Measurements from ENCODE around the gene FTCDNL1.

- no peak for TF ChIP-seq YY1 (IDR thresholded peaks at IDR 0.05; ENCODE audit: insufficient read depth, insufficient read length)
- TF ChIP-seq ZNF274 (IDR thresholded peaks at IDR 0.05; ENCODE audit: low read depth, low read length), result no peak
- TF ChIP-seq SUZ12 (IDR thresholded peaks at IDR 0.05; ENCODE audit: extremely low read depth, insufficient read depth, insufficient read length), result no peak
These were observed 12.6 kb downstream of the FTCDNL1 start for GRCh38 chr2:199838399-199838798.

Measured in NT2/D1 (cell line).